ENCODE data around the gene SLC6A1.

SLC6A1 gene

DNA sequence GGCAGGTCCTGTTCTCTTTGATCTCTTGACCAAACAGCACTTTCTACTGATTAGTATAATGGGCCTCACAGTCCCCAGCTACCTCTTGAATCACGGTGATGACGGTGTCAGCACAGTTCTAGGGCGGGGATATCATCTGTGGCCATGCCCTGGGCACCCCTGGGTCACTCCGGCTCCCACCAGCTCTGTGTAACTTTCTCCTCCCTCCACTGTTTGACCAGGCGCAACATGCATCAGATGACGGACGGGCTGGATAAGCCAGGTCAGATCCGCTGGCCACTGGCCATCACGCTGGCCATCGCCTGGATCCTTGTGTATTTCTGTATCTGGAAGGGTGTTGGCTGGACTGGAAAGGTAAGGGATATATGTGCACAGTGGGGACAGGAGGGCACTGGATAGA is 29.6 kb downstream of the SLC6A1 start:
- H3K4me3 ChIP-seq (ENCODE audit: low read depth, low read length), result no peak overlapping the region
- TF ChIP-seq, protein P1, sequence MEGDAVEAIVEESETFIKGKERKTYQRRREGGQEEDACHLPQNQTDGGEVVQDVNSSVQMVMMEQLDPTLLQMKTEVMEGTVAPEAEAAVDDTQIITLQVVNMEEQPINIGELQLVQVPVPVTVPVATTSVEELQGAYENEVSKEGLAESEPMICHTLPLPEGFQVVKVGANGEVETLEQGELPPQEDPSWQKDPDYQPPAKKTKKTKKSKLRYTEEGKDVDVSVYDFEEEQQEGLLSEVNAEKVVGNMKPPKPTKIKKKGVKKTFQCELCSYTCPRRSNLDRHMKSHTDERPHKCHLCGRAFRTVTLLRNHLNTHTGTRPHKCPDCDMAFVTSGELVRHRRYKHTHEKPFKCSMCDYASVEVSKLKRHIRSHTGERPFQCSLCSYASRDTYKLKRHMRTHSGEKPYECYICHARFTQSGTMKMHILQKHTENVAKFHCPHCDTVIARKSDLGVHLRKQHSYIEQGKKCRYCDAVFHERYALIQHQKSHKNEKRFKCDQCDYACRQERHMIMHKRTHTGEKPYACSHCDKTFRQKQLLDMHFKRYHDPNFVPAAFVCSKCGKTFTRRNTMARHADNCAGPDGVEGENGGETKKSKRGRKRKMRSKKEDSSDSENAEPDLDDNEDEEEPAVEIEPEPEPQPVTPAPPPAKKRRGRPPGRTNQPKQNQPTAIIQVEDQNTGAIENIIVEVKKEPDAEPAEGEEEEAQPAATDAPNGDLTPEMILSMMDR (IDR thresholded peaks at IDR 0.05; ENCODE audit: insufficient read depth, low read depth, low read length, missing control alignments), result no peak
- no peak for DNase-seq (ENCODE audit: low read depth)

DNA sequence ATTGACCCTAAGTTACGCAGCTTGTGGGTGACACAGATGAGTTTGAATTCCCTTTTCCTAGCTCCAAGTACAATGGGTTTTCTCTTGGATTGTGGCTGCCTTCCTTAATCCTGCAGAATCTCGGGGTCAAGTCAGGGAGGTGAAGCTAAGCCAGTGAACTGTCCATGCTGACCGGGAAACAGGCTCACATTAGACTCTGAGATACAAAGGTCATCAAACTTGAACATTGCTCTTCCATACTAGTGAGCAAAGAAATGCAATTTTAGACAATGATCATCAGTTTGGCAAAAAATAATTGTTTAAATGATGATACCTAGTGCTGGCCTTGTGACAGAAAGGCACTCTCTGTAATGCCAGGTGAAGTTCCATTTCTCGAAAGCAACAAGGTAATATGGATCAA is 31.6 kb downstream of the SLC6A1 start:
- no peak overlapping the region for H3K4me3 ChIP-seq (ENCODE audit: low read depth, low read length)
- no peak for DNase-seq (ENCODE audit: low read depth)
- TF ChIP-seq, protein P1 (IDR thresholded peaks at IDR 0.05; ENCODE audit: insufficient read depth, low read depth, low read length, missing control alignments), result no peak

GRCh38 chr3:11029948-11030347 is 37.4 kb downstream of the SLC6A1 start:
- TF ChIP-seq, protein P1 (IDR thresholded peaks at IDR 0.05; ENCODE audit: insufficient read depth, low read depth, low read length, missing control alignments), result no peak
- DNase-seq (ENCODE audit: low read depth), result no peak
- no peak overlapping the region for H3K4me3 ChIP-seq (ENCODE audit: low read depth, low read length)

- DNase-seq (ENCODE audit: low read depth), result no peak
- H3K4me3 ChIP-seq (ENCODE audit: low read depth, low read length), result no peak overlapping the region
- TF ChIP-seq, protein P1 (IDR thresholded peaks at IDR 0.05; ENCODE audit: insufficient read depth, low read depth, low read length, missing control alignments), result no peak
Measured at GRCh38 chr3:11033871-11034270, 41.3 kb downstream of the SLC6A1 start.

DNA sequence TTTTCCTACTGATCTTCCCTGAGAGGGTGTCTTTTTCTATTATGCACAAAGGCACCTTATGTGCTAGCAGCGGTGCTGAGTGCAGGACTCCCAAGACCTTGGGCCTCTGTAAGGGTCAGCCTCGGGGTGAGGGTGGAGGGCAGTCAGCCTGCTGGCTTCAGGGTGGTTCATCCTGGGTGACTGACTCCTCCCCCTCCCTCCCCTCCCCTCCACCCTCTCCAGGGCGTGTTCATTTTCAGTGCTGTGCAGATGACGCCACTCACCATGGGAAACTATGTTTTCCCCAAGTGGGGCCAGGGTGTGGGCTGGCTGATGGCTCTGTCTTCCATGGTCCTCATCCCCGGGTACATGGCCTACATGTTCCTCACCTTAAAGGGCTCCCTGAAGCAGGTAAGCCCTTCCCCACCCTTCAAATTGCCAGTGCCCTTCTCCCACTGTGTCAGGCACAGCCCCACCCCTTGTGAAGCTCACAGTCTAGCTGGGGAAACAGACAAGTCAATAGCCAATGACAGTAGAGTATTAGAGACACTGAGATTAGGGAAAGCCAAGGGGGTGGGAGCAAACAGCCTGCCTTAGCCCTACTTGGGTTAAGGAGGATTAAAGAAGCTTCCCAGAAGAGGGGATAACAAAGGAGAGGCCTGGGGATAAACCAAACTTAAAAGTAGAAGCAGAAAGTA is 41.9 kb downstream of the SLC6A1 start:
- TF ChIP-seq, protein P1 (IDR thresholded peaks at IDR 0.05; ENCODE audit: insufficient read depth, low read depth, low read length, missing control alignments), result no peak
- no peak for DNase-seq (ENCODE audit: low read depth)
- no peak overlapping the region for H3K4me3 ChIP-seq (ENCODE audit: low read depth, low read length)

DNA sequence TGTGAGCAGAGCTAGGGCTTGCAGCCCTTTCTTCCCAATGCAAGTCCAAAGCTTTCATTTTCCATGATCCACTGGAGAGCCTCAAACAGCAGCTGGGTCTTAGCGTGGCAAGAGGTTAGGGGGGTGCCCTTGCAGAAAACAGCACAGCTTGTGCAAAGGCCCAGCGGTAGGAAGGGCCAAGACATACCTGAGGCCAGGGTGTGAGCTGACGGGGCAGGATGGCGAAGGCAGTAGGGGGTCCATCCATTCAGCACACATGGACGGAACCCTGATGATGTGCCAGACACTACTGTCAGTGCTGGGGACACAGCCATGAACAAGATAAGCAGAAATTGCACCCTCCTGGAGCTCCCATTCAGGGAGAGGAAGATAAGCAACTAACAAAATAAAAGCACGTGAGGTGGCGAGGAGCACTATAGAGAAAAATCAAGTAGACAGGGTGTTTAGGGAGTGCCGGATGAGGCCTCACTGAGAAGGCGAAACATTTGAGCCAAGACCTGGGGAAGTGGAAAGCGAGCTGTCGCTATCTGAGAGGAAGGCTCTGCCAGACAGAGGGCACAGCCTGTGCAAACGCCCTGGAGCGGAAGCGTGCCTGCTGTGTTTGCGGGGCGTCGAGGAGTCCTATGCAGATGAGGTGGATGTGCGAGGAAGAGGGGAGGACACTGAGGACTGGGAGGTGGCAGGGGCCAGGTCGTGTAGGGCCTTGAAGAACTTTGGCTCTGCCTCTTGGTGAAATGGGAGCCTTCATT is 43.4 kb downstream of the SLC6A1 start:
- DNase-seq (ENCODE audit: low read depth), result no peak
- H3K4me3 ChIP-seq (ENCODE audit: low read depth, low read length), result no peak overlapping the region
- TF ChIP-seq, protein P1 (IDR thresholded peaks at IDR 0.05; ENCODE audit: insufficient read depth, low read depth, low read length, missing control alignments), result no peak

Data from GM12865 (cell line).